Panc1 (cell line): ENCODE data around the gene SH3BP2. TPM values are rescaled to one million over a fixed set of nuclear protein-coding genes. Genes with fewer than 3 reads are reported as not detected.

Source experiments
- ATAC-seq: fragments of 200-7000 bp; cut with Tn5 transposase; 2 replicates; pipeline ENCODE4 v1.9.1; 2020; ENCODE audit warnings: mild to moderate bottlenecking, moderate library complexity
- BruUV-seq: library from RNA; stranded (reverse); fragments of 400-500 nt; replicated peaks from 2 replicates; lab custom pipeline; 2021; lab: Mats Ljungman, UMichigan
- CTCF ChIA-PET: fragments of 300-600 bp; sonication (Branson Sonifier 250); formaldehyde crosslinking; loops from one replicate; lab custom pipeline; 2022; ENCODE audit warnings: antibody characterized with exemption; lab: Charles Lee
- POLR2A ChIA-PET: fragments of 300-600 bp; sonication (Branson Sonifier 250); formaldehyde crosslinking; loops from one replicate; lab custom pipeline; 2022; ENCODE audit warnings: antibody characterized with exemption; lab: Charles Lee
- DNase-seq: peaks from one replicate; pipeline ENCODE4 v3.0.0-alpha.2; 2010; ENCODE audit warnings: low read depth, low spot score
- H3K27ac ChIP-seq: 2 replicates; pipeline ENCODE4 v1.5.1; 2011; ENCODE audit warnings: mild to moderate bottlenecking, low read length, inconsistent platforms
- H3K27me3 ChIP-seq: fragments of 200-500 bp; sonication (Bioruptor generic); 2 replicates; pipeline ENCODE4 v1.6.0; 2014; ENCODE audit warnings: low read length, inconsistent platforms; ENCODE audit not compliant: control insufficient read depth, insufficient read depth
- H3K36me3 ChIP-seq: fragments of 200-500 bp; sonication (Bioruptor generic); 2 replicates; pipeline ENCODE4 v1.5.1; 2014; ENCODE audit warnings: inconsistent platforms, mild to moderate bottlenecking, low read length, moderate library complexity; ENCODE audit not compliant: control insufficient read depth, insufficient read depth
- H3K4me1 ChIP-seq: 2 replicates; pipeline ENCODE4 v1.5.1; 2011; ENCODE audit warnings: inconsistent platforms, mild to moderate bottlenecking, low read length, moderate library complexity; ENCODE audit not compliant: control insufficient read depth, insufficient read depth
- H3K4me3 ChIP-seq, 2 experiments: 2 replicates each; pipeline ENCODE4 v1.5.1; 2011 to 2012; ENCODE audit warnings: low read depth in 2 of 2, low read length in 2 of 2, mild to moderate bottlenecking in 2 of 2, inconsistent platforms in 1 of 2, moderate library complexity in 1 of 2
- H3K9me3 ChIP-seq: fragments of 200-500 bp; sonication (Bioruptor generic); 2 replicates; pipeline ENCODE4 v1.5.1; 2014; ENCODE audit warnings: low read depth, mild to moderate bottlenecking, inconsistent platforms, low read length, moderate library complexity; ENCODE audit not compliant: control insufficient read depth, insufficient read depth
- CTCF ChIP-seq: fragments of 450-650 bp; IDR thresholded peaks from 2 replicates; pipeline ENCODE4 v1.5.1; 2017; ENCODE audit warnings: mild to moderate bottlenecking
- POLR2AphosphoS5 ChIP-seq: IDR thresholded peaks from 2 replicates; pipeline ENCODE4 v1.6.1; 2012; ENCODE audit warnings: mild to moderate bottlenecking, low read depth, low read length, moderate library complexity
- SIN3A ChIP-seq: IDR thresholded peaks from 2 replicates; pipeline ENCODE4 v1.6.1; 2012; ENCODE audit warnings: low read depth, mild to moderate bottlenecking, low read length, moderate library complexity, borderline replicate concordance; ENCODE audit not compliant: insufficient read depth
- TCF7L2 ChIP-seq: IDR thresholded peaks from 2 replicates; pipeline ENCODE4 v1.6.1; 2011; ENCODE audit warnings: mild to moderate bottlenecking, low read depth, low read length, inconsistent platforms
- in situ Hi-C: cut with HindIII; loops from 2 replicates; pipeline ENCODE4 v1.10.0; 2016; ENCODE audit warnings: low sequenced_read_pairs, low pct_unique_long_range_greater_than_20kb
- intact Hi-C: fragments of 100-400 bp; cut with micrococcal nuclease; formaldehyde crosslinking; loops from one replicate; pipeline ENCODE4 v1.10.0; 2022; ENCODE audit not compliant: unreplicated experiment
- total RNA-seq: library from RNA; stranded (reverse); gene quantifications from one replicate; pipeline ENCODE4 v1.2.1, GENCODE V29; 2021; ENCODE audit not compliant: unreplicated experiment
- TF ChIP-seq, protein P1 (sequence below), 2 experiments: IDR thresholded peaks; 2 replicates each; pipeline ENCODE4 v1.6.1; 2011 to 2012; ENCODE audit warnings: low read depth in 2 of 2, control low read depth in 1 of 2, low read length in 1 of 2, mild to moderate bottlenecking in 1 of 2, moderate library complexity in 1 of 2; ENCODE audit not compliant: insufficient read depth in 1 of 2

The SH3BP2 gene
- total RNA-seq, 1 experiment from 2014 or later = 93.4 TPM

DNA sequence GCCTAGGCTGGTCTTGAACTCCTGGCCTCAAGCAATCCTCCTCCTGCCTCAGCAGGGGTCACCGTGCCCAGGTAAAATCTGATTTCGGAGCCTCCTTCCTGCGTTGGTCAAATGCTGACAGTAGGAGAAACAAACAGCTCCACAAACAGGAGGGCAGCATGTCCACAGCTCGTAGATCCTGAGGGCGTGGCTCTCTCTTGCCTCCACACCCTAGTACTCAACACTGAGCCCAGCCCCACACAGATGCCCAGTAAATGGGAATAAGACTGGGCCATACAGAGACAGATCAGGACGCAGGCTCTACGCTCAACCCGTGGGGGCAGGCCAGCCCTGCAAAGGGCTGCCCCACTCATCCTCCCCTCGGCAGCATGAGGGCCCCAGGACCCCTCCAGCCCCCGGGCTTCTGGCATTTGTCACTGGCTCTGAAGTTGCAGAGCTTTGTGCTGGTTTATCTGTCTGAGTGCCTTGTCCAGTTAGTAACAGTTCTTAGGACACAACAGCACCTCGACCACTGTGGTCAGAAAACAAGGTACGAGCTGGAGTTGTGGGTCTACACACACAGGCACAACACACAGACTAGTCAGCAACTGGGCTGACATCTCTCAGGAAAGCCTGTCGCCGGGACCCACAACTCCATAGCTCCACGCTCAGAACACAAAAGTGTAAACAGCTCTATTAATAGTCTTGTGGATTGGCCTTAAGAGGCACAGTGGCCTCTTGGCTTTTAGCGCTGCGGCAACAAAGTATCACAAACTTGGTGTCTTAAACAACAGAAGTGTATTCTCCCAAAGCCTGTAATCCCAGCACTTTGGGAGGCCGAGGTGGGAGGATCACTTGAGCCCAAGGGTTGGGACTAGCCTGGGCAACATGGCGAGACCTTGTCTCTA lies 41.9 kb upstream of the SH3BP2 start:
- CTCF ChIA-PET = no interaction called here
- Histone ChIP-seq H3K27me3 (no peaks in the 10 kb centered on the region), H3K27ac (no peak overlapping the region), H3K4me1 (no peaks in the 10 kb centered on the region), H3K36me3 (no peaks in the 10 kb centered on the region; the same call in 1 of the 2 replicates), H3K4me3 (no peak overlapping the region), H3K9me3 (no peaks in the 10 kb centered on the region)
- intact Hi-C loops = no loop called here
- TF ChIP-seq TCF7L2 = no peak
- TF ChIP-seq POLR2AphosphoS5 = no peak
- TF ChIP-seq, protein P1, sequence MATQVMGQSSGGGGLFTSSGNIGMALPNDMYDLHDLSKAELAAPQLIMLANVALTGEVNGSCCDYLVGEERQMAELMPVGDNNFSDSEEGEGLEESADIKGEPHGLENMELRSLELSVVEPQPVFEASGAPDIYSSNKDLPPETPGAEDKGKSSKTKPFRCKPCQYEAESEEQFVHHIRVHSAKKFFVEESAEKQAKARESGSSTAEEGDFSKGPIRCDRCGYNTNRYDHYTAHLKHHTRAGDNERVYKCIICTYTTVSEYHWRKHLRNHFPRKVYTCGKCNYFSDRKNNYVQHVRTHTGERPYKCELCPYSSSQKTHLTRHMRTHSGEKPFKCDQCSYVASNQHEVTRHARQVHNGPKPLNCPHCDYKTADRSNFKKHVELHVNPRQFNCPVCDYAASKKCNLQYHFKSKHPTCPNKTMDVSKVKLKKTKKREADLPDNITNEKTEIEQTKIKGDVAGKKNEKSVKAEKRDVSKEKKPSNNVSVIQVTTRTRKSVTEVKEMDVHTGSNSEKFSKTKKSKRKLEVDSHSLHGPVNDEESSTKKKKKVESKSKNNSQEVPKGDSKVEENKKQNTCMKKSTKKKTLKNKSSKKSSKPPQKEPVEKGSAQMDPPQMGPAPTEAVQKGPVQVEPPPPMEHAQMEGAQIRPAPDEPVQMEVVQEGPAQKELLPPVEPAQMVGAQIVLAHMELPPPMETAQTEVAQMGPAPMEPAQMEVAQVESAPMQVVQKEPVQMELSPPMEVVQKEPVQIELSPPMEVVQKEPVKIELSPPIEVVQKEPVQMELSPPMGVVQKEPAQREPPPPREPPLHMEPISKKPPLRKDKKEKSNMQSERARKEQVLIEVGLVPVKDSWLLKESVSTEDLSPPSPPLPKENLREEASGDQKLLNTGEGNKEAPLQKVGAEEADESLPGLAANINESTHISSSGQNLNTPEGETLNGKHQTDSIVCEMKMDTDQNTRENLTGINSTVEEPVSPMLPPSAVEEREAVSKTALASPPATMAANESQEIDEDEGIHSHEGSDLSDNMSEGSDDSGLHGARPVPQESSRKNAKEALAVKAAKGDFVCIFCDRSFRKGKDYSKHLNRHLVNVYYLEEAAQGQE (IDR thresholded peaks at IDR 0.05; ENCODE audit: insufficient read depth in 1 of 2, low read depth in 2 of 2, low read length in 1 of 2) = no peak
- no peak for TF ChIP-seq CTCF
- TF ChIP-seq SIN3A = no peak
- DNase-seq (no peak), ATAC-seq (no peak)
- POLR2A ChIA-PET = no interaction called here
- in situ Hi-C loops = no loop called here
- no TSS peak for BruUV-seq

- Histone ChIP-seq H3K4me1 (0 out of 2 replicates have a peak, but pooled peaks cover 4% of the 10 kb centered on the region), H3K36me3 (no peaks in the 10 kb centered on the region; the same call in 1 of the 2 replicates), H3K9me3 (no peaks in the 10 kb centered on the region), H3K4me3 (no peak overlapping the region), H3K27ac (no peak overlapping the region), H3K27me3 (no peaks in the 10 kb centered on the region)
- POLR2A ChIA-PET = no interaction called here
- in situ Hi-C loops = no loop called here
- BruUV-seq = no TSS peak
- DNase-seq (no peak), ATAC-seq (no peak)
- TF ChIP-seq SIN3A (no peak), CTCF (no peak), POLR2AphosphoS5 (no peak), TCF7L2 (no peak)
- TF ChIP-seq, protein P1 (IDR thresholded peaks at IDR 0.05; ENCODE audit: insufficient read depth in 1 of 2, low read depth in 2 of 2, low read length in 1 of 2) = no peak
- intact Hi-C loops = no loop called here
- CTCF ChIA-PET = no interaction called here
These were observed 39.4 kb upstream of the SH3BP2 start for GRCh38 chr4:2753436-2753835.
